DLD1 (cell line): ENCODE data around the gene RSRC2.
"Not testable (repeated sequence)": the region's sequence is repeated elsewhere in the genome, so short reads cannot be mapped to it uniquely, and the experiment has no call there.

ENCODE experiments used
- in situ Hi-C: cut with HindIII; loops from 2 replicates; pipeline ENCODE4 v1.10.0; 2017; ENCODE audit warnings: low sequenced_read_pairs

The RSRC2 gene, protein sequence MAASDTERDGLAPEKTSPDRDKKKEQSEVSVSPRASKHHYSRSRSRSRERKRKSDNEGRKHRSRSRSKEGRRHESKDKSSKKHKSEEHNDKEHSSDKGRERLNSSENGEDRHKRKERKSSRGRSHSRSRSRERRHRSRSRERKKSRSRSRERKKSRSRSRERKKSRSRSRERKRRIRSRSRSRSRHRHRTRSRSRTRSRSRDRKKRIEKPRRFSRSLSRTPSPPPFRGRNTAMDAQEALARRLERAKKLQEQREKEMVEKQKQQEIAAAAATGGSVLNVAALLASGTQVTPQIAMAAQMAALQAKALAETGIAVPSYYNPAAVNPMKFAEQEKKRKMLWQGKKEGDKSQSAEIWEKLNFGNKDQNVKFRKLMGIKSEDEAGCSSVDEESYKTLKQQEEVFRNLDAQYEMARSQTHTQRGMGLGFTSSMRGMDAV

GRCh38 chr12:122526683-122527477 lies at the start of gene RSRC2, which contains the start of gene KNTC1:
RSRC2 (minus strand) TSS chr12:122526936; CDS start chr12:122526853, 83 bp downstream.
KNTC1 (plus strand) TSS chr12:122527249; CDS start chr12:122530064, 2,815 bp downstream.
- in situ Hi-C loops, result no loop called here

DNA sequence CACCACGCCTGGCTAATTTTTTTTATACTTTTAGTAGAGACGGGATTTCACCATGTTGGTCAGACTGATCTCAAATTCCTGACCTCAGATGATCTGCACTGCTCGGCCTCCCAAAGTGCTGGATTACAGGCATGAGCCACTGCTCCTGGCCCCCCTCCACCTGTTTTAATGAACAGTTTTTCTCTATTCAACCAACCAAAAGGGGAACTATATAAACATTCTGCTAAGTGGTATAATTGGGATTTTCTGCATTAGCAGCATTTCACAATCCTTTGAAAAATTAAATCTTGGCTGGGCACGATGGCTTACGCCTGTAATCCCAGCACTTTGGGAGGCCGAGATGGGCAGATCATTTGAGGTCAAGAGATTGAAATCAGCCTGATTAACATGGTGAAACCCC lies 45.1 kb upstream of the RSRC2 start:
- in situ Hi-C loops, result no loop called here

DNA sequence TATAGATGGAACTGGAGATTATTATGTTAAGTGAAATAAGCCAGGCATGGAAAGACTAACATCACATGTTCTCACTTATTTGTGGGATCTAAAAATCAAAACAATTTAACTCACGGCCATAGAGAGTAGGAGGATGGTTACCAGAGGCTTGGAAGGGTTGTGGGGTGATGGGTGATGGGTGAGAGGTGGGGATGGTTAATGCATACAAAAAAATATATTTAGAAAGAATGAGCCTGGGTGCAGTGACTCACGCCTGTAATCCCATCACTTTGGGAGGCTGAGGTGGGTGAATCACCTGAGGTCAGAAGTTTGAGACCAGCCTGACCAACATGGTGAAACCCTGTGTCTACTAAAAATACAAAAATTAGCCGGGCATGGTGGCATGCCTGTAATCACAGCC lies 43.3 kb upstream of the RSRC2 start:
- in situ Hi-C loops, result not testable (repeated sequence)

- in situ Hi-C loops, result no loop called here
These were observed 42.6 kb upstream of the RSRC2 start for GRCh38 chr12:122569288-122569687.

DNA sequence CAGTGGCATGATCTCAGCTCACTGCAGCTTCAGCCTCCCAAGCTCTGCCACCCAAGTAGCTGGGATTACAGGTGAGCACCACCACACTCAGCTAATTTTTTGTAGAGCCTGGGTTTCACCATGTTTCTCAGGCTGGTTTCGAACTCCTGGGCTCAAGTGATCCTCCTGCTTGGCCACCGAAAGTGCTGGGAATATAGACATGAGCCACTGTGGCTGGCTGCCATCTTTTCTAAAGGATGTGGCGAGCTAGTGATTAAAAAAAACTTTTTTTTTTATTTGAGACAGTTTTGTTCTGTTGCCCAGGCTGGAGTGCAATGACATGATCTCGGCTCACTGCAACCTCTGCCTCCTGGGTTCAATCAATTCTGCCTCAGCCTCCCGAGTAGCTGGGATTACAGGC lies 40.1 kb upstream of the RSRC2 start:
- in situ Hi-C loops, result not testable (repeated sequence)

- in situ Hi-C loops, result no loop called here
These were observed 36.6 kb upstream of the RSRC2 start for GRCh38 chr12:122563361-122563760.

DNA sequence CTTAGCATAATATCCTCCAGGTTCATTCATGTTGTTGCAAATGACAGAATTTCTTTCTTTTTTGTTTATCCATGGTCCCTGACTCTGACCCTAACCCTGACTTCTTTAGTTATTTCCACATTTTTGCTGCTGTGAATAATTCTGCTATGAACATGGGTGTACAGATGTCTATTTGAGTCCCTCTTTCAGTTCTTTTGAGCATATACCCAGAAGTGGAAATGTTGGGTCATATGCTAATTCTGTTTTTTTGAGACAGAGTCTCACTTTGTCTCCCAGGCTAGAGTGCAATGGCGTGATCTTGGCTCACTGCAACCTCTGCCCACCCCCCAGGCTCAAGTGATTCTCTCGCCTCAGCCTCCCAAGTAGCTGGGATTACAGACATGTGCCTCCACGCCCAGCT lies 33.4 kb upstream of the RSRC2 start:
- in situ Hi-C loops, result no loop called here

DNA sequence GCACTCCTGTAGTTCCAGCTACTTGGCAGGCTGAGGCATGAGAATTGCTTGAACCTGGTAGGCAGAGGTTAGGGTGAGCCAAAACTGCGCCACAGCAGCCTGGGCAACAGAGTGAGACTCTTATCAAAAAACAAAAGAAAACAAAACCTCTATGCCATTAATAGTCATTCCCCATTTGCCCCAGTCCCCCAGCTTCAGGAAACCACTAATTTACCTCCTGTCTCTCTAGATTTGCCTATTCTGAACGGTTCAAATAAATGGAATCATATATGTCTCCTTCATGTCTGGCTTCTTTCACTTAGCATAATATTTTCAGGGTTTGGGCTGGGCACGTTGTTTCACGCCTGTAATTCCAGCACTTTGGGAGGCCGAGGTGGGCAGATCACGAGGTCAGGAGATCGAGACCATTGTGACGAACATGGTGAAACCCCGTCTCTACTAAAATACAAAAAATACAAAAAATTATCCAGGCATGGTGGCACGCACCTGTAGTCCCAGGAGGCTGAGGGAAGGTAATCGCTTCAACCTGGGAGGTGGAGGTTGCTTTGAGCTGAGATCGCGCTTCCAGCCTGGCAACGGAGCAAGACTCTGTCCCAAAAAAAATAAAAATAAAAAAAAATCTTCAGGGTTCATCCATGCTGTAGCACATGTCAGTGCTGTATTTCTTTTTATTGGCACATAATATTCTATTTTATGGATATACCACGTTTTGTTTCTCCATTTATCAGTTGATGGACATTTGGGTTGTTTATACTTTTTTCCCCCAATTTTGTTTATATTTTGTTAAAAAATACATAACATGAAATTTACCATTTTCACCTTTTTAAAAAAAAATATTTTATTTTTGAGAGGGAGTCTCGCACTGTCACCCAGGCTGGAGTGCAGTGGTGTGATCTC lies 32.3 kb upstream of the RSRC2 start:
- in situ Hi-C loops, result no loop called here

- in situ Hi-C loops, result no loop called here
These were observed 20.6 kb upstream of the RSRC2 start for GRCh38 chr12:122547330-122547729.

GRCh38 chr12:122545855-122546254 lies 19.1 kb upstream of the RSRC2 start:
- in situ Hi-C loops, result no loop called here

GRCh38 chr12:122544537-122544936 lies 17.8 kb upstream of the RSRC2 start:
- in situ Hi-C loops, result no loop called here

GRCh38 chr12:122538496-122538895 lies 11.8 kb upstream of the RSRC2 start:
- in situ Hi-C loops, result no loop called here

DNA sequence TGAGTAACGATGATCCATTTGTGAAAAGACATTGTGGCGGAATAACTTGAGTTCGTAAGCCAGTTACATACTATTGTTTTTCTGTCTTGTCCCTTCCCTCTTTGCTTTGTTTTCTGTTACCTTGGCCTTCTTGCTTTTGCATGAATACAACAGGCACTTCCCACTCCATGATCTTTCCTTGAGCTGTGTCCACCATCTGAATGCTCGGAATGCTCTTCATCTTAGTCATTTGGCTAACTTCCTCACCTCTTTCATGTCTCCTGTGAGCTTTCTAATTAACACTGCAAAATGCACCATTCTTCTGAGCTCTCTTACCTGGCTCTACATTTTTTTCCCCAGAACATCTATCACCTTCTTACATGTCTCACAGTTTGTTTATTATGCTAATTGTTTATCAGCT lies 10.3 kb upstream of the RSRC2 start:
- in situ Hi-C loops, result no loop called here

DNA sequence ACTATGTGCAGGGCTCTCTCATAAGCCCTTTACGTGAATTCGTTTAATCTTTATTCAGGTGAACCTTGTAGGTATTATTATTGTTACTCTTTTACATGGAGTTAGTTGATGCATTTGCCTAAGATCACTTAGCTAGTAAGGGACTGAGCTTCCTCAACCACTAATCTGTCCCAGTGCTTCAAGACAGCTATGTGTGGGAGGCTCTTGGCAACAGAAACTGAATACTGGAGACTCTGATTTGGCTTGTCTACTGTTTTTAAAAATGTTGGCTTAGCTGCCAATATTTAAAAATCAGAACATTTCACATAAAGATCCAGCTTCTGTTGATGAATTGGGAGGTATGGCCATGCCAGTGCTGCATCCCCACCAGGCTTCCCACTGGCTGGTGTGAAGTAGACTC lies 7.1 kb upstream of the RSRC2 start:
- in situ Hi-C loops, result no loop called here

DNA sequence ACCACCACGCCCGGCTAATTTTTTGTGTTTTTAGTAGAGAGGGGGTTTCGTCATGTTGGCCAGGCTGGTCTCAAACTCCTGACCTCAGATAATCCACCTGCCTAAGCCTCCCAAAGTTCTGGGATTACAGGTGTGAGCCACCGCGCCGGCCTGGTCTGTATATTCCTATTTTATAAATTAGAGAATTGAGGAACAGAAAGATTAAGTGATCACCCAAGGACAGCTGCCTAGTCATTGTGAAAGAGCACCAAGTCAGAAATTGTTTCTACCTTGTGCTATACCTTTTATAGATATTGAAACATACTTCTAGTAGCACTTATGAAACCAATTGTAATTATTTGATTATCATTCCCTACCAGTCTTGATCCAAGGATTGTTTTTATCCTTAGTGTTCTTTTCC lies 2.3 kb upstream of the RSRC2 start:
- in situ Hi-C loops, result no loop called here

GRCh38 chr12:122528582-122528981 lies 1.8 kb upstream of the RSRC2 start:
- in situ Hi-C loops, result no loop called here

- in situ Hi-C loops, result no loop called here
These were observed 775 bp upstream of the RSRC2 start for GRCh38 chr12:122527478-122527944.

DNA sequence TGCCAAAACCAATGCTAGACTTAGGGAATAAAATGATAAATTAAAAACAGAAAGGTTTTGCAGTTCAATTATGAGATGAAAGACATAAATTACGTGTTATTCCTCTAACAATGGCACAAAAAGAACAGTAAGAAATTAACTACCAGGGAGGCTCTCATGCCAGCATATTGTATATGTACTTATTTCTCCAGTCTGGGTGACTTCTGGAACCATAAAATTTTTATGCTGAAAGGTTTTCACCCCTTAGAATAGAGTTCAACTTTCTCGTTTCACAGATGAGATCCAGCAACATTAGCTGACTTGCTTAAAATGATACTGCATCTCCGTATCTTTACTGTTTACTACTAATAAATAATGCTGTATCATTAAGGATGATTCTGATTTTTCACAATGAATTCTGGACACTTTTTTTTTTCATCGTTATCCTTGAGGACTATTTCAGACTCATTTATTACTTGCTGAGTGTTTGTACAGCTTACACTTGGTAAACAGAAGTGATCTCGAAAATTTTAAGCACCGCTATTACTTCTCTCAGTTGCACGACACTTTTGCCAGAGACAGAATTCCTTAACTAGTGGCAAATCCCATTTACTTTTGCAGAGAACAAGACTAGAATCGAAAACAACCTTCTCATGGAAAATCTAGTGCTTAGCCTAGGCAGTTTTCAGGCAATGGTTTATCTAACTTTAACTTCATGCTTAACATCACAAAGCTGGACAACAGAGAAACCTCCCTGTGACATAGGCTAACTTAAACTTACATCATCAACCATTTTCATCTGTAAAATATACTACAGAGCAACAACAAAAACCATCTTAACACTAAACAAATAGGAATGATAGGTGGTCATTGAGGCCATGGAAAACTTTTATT lies 2.7 kb downstream of the RSRC2 start:
- in situ Hi-C loops, result no loop called here

DNA sequence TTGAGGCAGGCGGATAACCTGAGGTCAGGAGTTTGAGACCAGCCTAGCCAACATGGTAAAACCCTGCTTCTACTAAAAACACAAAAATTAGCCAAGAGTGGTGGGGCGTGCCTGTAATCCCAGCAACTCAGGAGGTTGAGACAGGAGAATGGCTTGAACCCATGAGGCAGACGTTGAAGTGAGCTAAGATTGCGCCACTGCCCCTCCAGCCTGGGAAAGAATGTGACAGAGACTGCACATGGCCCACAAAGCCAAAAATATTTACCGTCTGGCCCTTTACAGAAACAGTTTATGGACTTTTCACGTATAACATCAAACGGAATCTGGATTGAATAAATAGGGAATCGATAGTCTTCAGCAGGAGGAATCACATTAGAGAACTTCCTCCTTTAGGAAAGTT lies 3.5 kb downstream of the RSRC2 start:
- in situ Hi-C loops, result no loop called here

- in situ Hi-C loops, result no loop called here
These were observed 6.1 kb downstream of the RSRC2 start for GRCh38 chr12:122520676-122521075.
